ENCODE results near the gene SLC1A3.

SLC1A3 gene

DNA sequence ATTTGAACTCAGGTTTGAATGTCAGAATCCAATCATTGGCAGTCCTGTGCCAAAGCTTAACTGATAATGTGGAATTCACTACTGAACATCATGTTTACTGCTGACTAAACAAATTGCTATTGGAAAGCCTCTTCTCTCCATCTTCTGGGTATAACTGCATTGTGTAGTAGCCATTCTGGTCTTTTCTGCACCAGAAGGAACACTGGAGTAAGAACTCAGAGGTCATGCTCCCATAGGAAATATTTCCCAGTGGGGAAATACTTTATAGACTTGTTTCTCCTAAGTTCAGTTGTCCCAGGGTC lies 25.9 kb downstream of the SLC1A3 start:
- Histone ChIP-seq H3F3A (ENCODE audit: low read depth) (no peaks in the 10 kb centered on the region), H3K9ac (ENCODE audit: low read depth, low read length, poor library complexity, severe bottlenecking) (no peak overlapping the region), H3K4me3 (ENCODE audit: low read length, poor library complexity, severe bottlenecking) (no peak overlapping the region), H3K9me3 (ENCODE audit: insufficient read depth, low read depth, low read length) (no peaks in the 10 kb centered on the region), H3K4me1 (ENCODE audit: insufficient read depth, low read length, poor library complexity, severe bottlenecking) (no peaks in the 10 kb centered on the region), H3K36me3 (ENCODE audit: insufficient read depth, low read length) (no peaks in the 10 kb centered on the region), H3K9me2 (replicated peaks; ENCODE audit: low read depth, low read length) (no peaks in the 10 kb centered on the region), H3K79me2 (ENCODE audit: insufficient read depth, low read length) (no peaks in the 10 kb centered on the region), H2AFZ (ENCODE audit: low read length) (no peak overlapping the region), H4K20me1 (ENCODE audit: insufficient read depth, low read length, poor library complexity, severe bottlenecking) (no peaks in the 10 kb centered on the region), H3K27me3 (ENCODE audit: insufficient read depth, low read length, poor library complexity, severe bottlenecking) (no peaks in the 10 kb centered on the region), H3K4me2 (ENCODE audit: low read depth, low read length, poor library complexity, severe bottlenecking) (no peak overlapping the region)
- TF ChIP-seq, protein P1, sequence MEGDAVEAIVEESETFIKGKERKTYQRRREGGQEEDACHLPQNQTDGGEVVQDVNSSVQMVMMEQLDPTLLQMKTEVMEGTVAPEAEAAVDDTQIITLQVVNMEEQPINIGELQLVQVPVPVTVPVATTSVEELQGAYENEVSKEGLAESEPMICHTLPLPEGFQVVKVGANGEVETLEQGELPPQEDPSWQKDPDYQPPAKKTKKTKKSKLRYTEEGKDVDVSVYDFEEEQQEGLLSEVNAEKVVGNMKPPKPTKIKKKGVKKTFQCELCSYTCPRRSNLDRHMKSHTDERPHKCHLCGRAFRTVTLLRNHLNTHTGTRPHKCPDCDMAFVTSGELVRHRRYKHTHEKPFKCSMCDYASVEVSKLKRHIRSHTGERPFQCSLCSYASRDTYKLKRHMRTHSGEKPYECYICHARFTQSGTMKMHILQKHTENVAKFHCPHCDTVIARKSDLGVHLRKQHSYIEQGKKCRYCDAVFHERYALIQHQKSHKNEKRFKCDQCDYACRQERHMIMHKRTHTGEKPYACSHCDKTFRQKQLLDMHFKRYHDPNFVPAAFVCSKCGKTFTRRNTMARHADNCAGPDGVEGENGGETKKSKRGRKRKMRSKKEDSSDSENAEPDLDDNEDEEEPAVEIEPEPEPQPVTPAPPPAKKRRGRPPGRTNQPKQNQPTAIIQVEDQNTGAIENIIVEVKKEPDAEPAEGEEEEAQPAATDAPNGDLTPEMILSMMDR (conservative IDR thresholded peaks at IDR 0.05; ENCODE audit: low read length) = no peak
- no peak for TF ChIP-seq EZH2phosphoT487 (IDR thresholded peaks at IDR 0.05; ENCODE audit: borderline replicate concordance)

DNA sequence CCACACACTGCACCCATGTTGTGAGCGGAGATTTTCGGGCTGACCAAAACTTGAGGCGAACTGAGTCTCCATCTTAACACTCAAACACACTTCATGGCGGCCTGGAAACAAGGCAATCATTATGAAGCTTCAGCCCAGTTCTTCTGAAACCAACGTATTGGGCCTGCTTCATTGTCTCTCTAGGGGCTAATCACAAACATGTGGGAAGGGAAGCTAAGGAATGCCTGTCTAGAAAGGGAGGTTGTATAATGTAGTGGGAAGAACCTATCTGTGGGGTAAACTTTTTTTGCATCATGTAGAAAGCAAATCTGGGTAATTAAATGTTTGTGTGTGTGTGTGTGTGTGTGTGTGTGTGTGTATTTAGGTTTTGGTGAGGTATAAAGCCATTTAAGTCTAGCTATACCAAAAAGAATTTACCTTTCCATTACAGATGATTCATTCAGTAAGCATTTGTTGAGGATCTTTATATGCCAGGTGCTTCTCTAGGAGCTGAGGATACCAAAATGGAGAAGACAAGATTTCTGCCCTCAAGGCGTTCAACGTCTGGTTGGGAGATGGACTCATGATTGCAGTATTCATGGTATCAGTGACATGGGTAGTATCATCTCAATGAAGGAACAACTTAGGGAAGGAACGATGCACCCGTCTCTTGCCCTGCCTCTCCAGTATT lies 29.4 kb downstream of the SLC1A3 start:
- H3K79me2 ChIP-seq (ENCODE audit: insufficient read depth, low read length) = no peaks in the 10 kb centered on the region
- H3K4me3 ChIP-seq (ENCODE audit: low read length, poor library complexity, severe bottlenecking) = no peak overlapping the region
- H4K20me1 ChIP-seq (ENCODE audit: insufficient read depth, low read length, poor library complexity, severe bottlenecking) = no peaks in the 10 kb centered on the region
- no peaks in the 10 kb centered on the region for H3K9me2 ChIP-seq (replicated peaks; ENCODE audit: low read depth, low read length)
- no peaks in the 10 kb centered on the region for H3K4me1 ChIP-seq (ENCODE audit: insufficient read depth, low read length, poor library complexity, severe bottlenecking)
- H3K36me3 ChIP-seq (ENCODE audit: insufficient read depth, low read length) = no peaks in the 10 kb centered on the region
- no peak overlapping the region for H2AFZ ChIP-seq (ENCODE audit: low read length)
- no peaks in the 10 kb centered on the region for H3F3A ChIP-seq (ENCODE audit: low read depth)
- TF ChIP-seq EZH2phosphoT487 (IDR thresholded peaks at IDR 0.05; ENCODE audit: borderline replicate concordance) = no peak
- TF ChIP-seq, protein P1 (conservative IDR thresholded peaks at IDR 0.05; ENCODE audit: low read length) = no peak
- no peak overlapping the region for H3K4me2 ChIP-seq (ENCODE audit: low read depth, low read length, poor library complexity, severe bottlenecking)
- H3K9ac ChIP-seq (ENCODE audit: low read depth, low read length, poor library complexity, severe bottlenecking) = no peak overlapping the region
- no peaks in the 10 kb centered on the region for H3K9me3 ChIP-seq (ENCODE audit: insufficient read depth, low read depth, low read length)
- H3K27me3 ChIP-seq (ENCODE audit: insufficient read depth, low read length, poor library complexity, severe bottlenecking) = no peaks in the 10 kb centered on the region

DNA sequence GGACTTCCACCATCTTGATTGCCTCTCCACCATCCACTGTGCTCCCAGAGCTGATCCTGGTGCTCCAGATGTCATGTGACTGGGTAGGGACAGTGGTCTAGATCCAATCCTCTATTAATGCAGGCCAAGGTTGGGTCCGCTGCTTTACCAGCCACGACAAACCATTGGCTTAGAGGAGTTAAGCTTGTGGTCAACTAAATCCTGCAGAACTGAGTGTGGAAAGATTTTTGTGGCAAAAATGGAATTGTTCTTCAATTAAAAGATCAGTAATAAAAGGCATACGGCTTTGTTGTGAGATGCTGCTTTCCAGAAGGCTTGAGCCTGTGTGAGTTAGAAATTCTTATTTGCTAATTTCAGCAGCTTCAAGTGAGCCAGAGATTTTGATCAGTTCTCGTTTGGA lies 30.7 kb downstream of the SLC1A3 start:
- H3K4me3 ChIP-seq (ENCODE audit: low read length, poor library complexity, severe bottlenecking) = no peak overlapping the region
- no peaks in the 10 kb centered on the region for H3K9me3 ChIP-seq (ENCODE audit: insufficient read depth, low read depth, low read length)
- no peaks in the 10 kb centered on the region for H3K4me1 ChIP-seq (ENCODE audit: insufficient read depth, low read length, poor library complexity, severe bottlenecking)
- H3F3A ChIP-seq (ENCODE audit: low read depth) = no peaks in the 10 kb centered on the region
- H2AFZ ChIP-seq (ENCODE audit: low read length) = no peak overlapping the region
- H3K36me3 ChIP-seq (ENCODE audit: insufficient read depth, low read length) = no peaks in the 10 kb centered on the region
- no peaks in the 10 kb centered on the region for H3K79me2 ChIP-seq (ENCODE audit: insufficient read depth, low read length)
- no peak for TF ChIP-seq EZH2phosphoT487 (IDR thresholded peaks at IDR 0.05; ENCODE audit: borderline replicate concordance)
- TF ChIP-seq, protein P1 (conservative IDR thresholded peaks at IDR 0.05; ENCODE audit: low read length) = no peak
- H3K9ac ChIP-seq (ENCODE audit: low read depth, low read length, poor library complexity, severe bottlenecking) = no peak overlapping the region
- H3K27me3 ChIP-seq (ENCODE audit: insufficient read depth, low read length, poor library complexity, severe bottlenecking) = no peaks in the 10 kb centered on the region
- no peaks in the 10 kb centered on the region for H3K9me2 ChIP-seq (replicated peaks; ENCODE audit: low read depth, low read length)
- H4K20me1 ChIP-seq (ENCODE audit: insufficient read depth, low read length, poor library complexity, severe bottlenecking) = no peaks in the 10 kb centered on the region
- H3K4me2 ChIP-seq (ENCODE audit: low read depth, low read length, poor library complexity, severe bottlenecking) = no peak overlapping the region
